ENCODE results near the gene DYTN. TPM values are rescaled to one million over a fixed set of nuclear protein-coding genes. Genes with fewer than 3 reads are reported as not detected.

The DYTN gene
- total and polyA plus RNA-seq, 5 experiments from 2014 or later = not detected

- Mint-ChIP-seq H3K4me3 (no peak overlapping the region), H3K9me3 (no peaks in the 10 kb centered on the region), H3K4me1 (peaks cover 0 to 6% (median 4%) of the 10 kb centered on the region in 4 donors), H3K27me3 (peaks cover 0 to 3% (median 0%) of the 10 kb centered on the region in 5 donors), H3K36me3 (no peaks in the 10 kb centered on the region), H3K27ac (no peak overlapping the region)
- ATAC-seq = no peak
- POLR2A ChIA-PET = no interaction called here
- DNase-seq = no peak
These were observed 25.2 kb downstream of the DYTN start for GRCh38 chr2:206692971-206693370.

- ATAC-seq (no peak), DNase-seq (peak in 1 of 10 donors; percentile 3)
- Mint-ChIP-seq H3K27ac (no peak overlapping the region), H3K36me3 (no peaks in the 10 kb centered on the region), H3K9me3 (no peaks in the 10 kb centered on the region), H3K27me3 (peaks cover 0 to 8% (median 5%) of the 10 kb centered on the region in 5 donors), H3K4me1 (peaks cover 0 to 6% (median 4%) of the 10 kb centered on the region in 4 donors), H3K4me3 (no peak overlapping the region)
- POLR2A ChIA-PET = no interaction called here
These were observed 29.2 kb downstream of the DYTN start for GRCh38 chr2:206688990-206689389.

- no peaks in the 10 kb centered on the region for H3K36me3 Mint-ChIP-seq
- H3K27ac Mint-ChIP-seq = no peak overlapping the region
- H3K27me3 Mint-ChIP-seq = peaks cover 2 to 12% (median 4%) of the 10 kb centered on the region in 5 donors
- no peak for DNase-seq
- no peak overlapping the region for H3K4me3 Mint-ChIP-seq
- H3K4me1 Mint-ChIP-seq = peaks cover 0 to 6% (median 3%) of the 10 kb centered on the region in 4 donors
- ATAC-seq = no peak
- peaks cover 0 to 2% (median 0%) of the 10 kb centered on the region in 9 donors for H3K9me3 Mint-ChIP-seq
- POLR2A ChIA-PET = no interaction called here
These were observed 29.7 kb downstream of the DYTN start for GRCh38 chr2:206688453-206688852.

GRCh38 chr2:206683546-206683945 lies 34.6 kb downstream of the DYTN start:
- no peak for ATAC-seq
- H3K4me3 Mint-ChIP-seq = no peak overlapping the region
- no peaks in the 10 kb centered on the region for H3K36me3 Mint-ChIP-seq
- POLR2A ChIA-PET = no interaction called here
- H3K27ac Mint-ChIP-seq = no peak overlapping the region
- H3K4me1 Mint-ChIP-seq = peaks cover 0 to 3% (median 1%) of the 10 kb centered on the region in 4 donors
- H3K9me3 Mint-ChIP-seq = peaks cover 0 to 2% (median 0%) of the 10 kb centered on the region in 9 donors
- no peak for DNase-seq
- H3K27me3 Mint-ChIP-seq = peaks cover 2 to 15% (median 10%) of the 10 kb centered on the region in 5 donors

GRCh38 chr2:206670531-206671319 lies 47.5 kb downstream of the DYTN start:
- ATAC-seq = no peak
- DNase-seq = no peak
- Mint-ChIP-seq H3K4me3 (no peak overlapping the region), H3K27ac (no peak overlapping the region), H3K36me3 (no peaks in the 10 kb centered on the region), H3K9me3 (peaks cover 0 to 2% (median 0%) of the 10 kb centered on the region in 9 donors), H3K4me1 (no peaks in the 10 kb centered on the region), H3K27me3 (peaks cover 7 to 20% (median 12%) of the 10 kb centered on the region in 5 donors)
- POLR2A ChIA-PET = no interaction called here

GRCh38 chr2:206665251-206665650 lies 52.9 kb downstream of the DYTN start:
- Mint-ChIP-seq H3K27me3 (peaks cover 8 to 29% (median 11%) of the 10 kb centered on the region in 5 donors), H3K36me3 (no peaks in the 10 kb centered on the region), H3K9me3 (peaks cover 0 to 2% (median 0%) of the 10 kb centered on the region in 9 donors), H3K4me1 (no peaks in the 10 kb centered on the region), H3K4me3 (no peak overlapping the region), H3K27ac (no peak overlapping the region)
- DNase-seq (no peak), ATAC-seq (no peak)
- POLR2A ChIA-PET = no interaction called here

- Mint-ChIP-seq H3K4me3 (no peak overlapping the region), H3K27me3 (peaks cover 2 to 25% (median 6%) of the 10 kb centered on the region in 5 donors), H3K27ac (no peak overlapping the region), H3K36me3 (peaks cover 0 to 12% (median 0%) of the 10 kb centered on the region in 3 donors), H3K4me1 (no peaks in the 10 kb centered on the region), H3K9me3 (peaks cover 5 to 15% (median 13%) of the 10 kb centered on the region in 9 donors)
- ATAC-seq (no peak), DNase-seq (no peak)
- POLR2A ChIA-PET = no interaction called here
These were observed 61.1 kb downstream of the DYTN start for GRCh38 chr2:206657087-206657486.

GRCh38 chr2:206647985-206648384 lies 70.2 kb downstream of the DYTN start:
- peaks cover 5 to 20% (median 12%) of the 10 kb centered on the region in 5 donors for H3K27me3 Mint-ChIP-seq
- ATAC-seq (no peak), DNase-seq (no peak)
- no peaks in the 10 kb centered on the region for H3K4me1 Mint-ChIP-seq
- H3K27ac Mint-ChIP-seq = no peak overlapping the region
- no peaks in the 10 kb centered on the region for H3K36me3 Mint-ChIP-seq
- H3K9me3 Mint-ChIP-seq = peaks cover 0 to 2% (median 0%) of the 10 kb centered on the region in 9 donors
- H3K4me3 Mint-ChIP-seq = no peak overlapping the region
- POLR2A ChIA-PET = no interaction called here

- ATAC-seq = no peak
- peaks cover 10 to 34% (median 20%) of the 10 kb centered on the region in 5 donors for H3K27me3 Mint-ChIP-seq
These were observed 75.8 kb downstream of the DYTN start, which contains the start of gene FAM237A for GRCh38 chr2:206642075-206643025. TSS of gene FAM237A (plus strand) at chr2:206642487. CDS start at chr2:206644237, 1,750 bp downstream.

GRCh38 chr2:206641226-206641625 lies 77.0 kb downstream of the DYTN start:
- H3K27me3 Mint-ChIP-seq = peaks cover 10 to 33% (median 18%) of the 10 kb centered on the region in 5 donors
- POLR2A ChIA-PET = no interaction called here
- H3K4me3 Mint-ChIP-seq = no peak overlapping the region
- DNase-seq (no peak), ATAC-seq (no peak)
- H3K9me3 Mint-ChIP-seq = peaks cover 0 to 3% (median 0%) of the 10 kb centered on the region in 9 donors
- no peak overlapping the region for H3K27ac Mint-ChIP-seq
- no peaks in the 10 kb centered on the region for H3K4me1 Mint-ChIP-seq
- no peaks in the 10 kb centered on the region for H3K36me3 Mint-ChIP-seq

More at GRCh38 chr2:206642075-206643025, 75.8 kb downstream of the DYTN start, which contains the start of gene FAM237A:
- Mint-ChIP-seq H3K4me1 (no peaks in the 10 kb centered on the region), H3K9me3 (peaks cover 0 to 3% (median 0%) of the 10 kb centered on the region in 9 donors), H3K27ac (no peak within 1 kb of the TSS), H3K4me3 (no peak within 1 kb of the TSS), H3K36me3 (no peaks in the 10 kb centered on the region)
- DNase-seq = peak in 2 of 10 donors; percentile 1 to 2
- POLR2A ChIA-PET = no interaction called here

GRCh38 chr2:206639636-206640035 lies 78.6 kb downstream of the DYTN start:
- Mint-ChIP-seq H3K4me3 (no peak overlapping the region), H3K27ac (no peak overlapping the region), H3K27me3 (peaks cover 10 to 30% (median 18%) of the 10 kb centered on the region in 5 donors), H3K4me1 (no peaks in the 10 kb centered on the region), H3K36me3 (no peaks in the 10 kb centered on the region), H3K9me3 (peaks cover 0 to 3% (median 0%) of the 10 kb centered on the region in 9 donors)
- no peak for ATAC-seq
- DNase-seq = no peak
- POLR2A ChIA-PET = no interaction called here

GRCh38 chr2:206635015-206635414 lies 83.2 kb downstream of the DYTN start:
- Mint-ChIP-seq H3K4me1 (no peaks in the 10 kb centered on the region), H3K27ac (no peak overlapping the region), H3K4me3 (no peak overlapping the region), H3K36me3 (no peaks in the 10 kb centered on the region), H3K27me3 (peaks cover 4 to 12% (median 8%) of the 10 kb centered on the region in 5 donors), H3K9me3 (no peaks in the 10 kb centered on the region)
- POLR2A ChIA-PET = no interaction called here
- no peak for DNase-seq
- ATAC-seq = no peak
